ENCODE results near the gene WDFY1.

GRCh38 chr2:223932816-223933800 is 12.0 kb downstream of the WDFY1 start:
- TF ChIP-seq, protein P1, sequence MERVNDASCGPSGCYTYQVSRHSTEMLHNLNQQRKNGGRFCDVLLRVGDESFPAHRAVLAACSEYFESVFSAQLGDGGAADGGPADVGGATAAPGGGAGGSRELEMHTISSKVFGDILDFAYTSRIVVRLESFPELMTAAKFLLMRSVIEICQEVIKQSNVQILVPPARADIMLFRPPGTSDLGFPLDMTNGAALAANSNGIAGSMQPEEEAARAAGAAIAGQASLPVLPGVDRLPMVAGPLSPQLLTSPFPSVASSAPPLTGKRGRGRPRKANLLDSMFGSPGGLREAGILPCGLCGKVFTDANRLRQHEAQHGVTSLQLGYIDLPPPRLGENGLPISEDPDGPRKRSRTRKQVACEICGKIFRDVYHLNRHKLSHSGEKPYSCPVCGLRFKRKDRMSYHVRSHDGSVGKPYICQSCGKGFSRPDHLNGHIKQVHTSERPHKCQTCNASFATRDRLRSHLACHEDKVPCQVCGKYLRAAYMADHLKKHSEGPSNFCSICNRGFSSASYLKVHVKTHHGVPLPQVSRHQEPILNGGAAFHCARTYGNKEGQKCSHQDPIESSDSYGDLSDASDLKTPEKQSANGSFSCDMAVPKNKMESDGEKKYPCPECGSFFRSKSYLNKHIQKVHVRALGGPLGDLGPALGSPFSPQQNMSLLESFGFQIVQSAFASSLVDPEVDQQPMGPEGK (CRISPR knock-in tag; IDR thresholded peaks at IDR 0.05; ENCODE audit: borderline replicate concordance) = no peak
- TF ChIP-seq ESRRG (CRISPR knock-in tag; IDR thresholded peaks at IDR 0.05) (no peak), ARNTL (CRISPR knock-in tag; IDR thresholded peaks at IDR 0.05; ENCODE audit: borderline replicate concordance, low read depth) (no peak), ZC3H10 (CRISPR knock-in tag; IDR thresholded peaks at IDR 0.05) (no peak), RARB (CRISPR knock-in tag; IDR thresholded peaks at IDR 0.05) (no peak), ISL1 (CRISPR knock-in tag; IDR thresholded peaks at IDR 0.05) (no peak), ZNF70 (CRISPR knock-in tag; IDR thresholded peaks at IDR 0.05) (no peak), TCF4 (CRISPR knock-in tag; IDR thresholded peaks at IDR 0.05; ENCODE audit: borderline replicate concordance) (0 out of 2 replicates have a peak, but pooled peaks have one; percentile 15)

Data from SK-N-SH treated with all-trans-retinoic acid at 6 μM for 48 hours (cell line).